ENCODE data around the gene EVI5.

EVI5 gene

GRCh38 chr1:92583821-92584760 is 200.8 kb downstream of the EVI5 start:
- no peak overlapping the region for H3K27ac ChIP-seq
- no peak for TF ChIP-seq CTCF (conservative IDR thresholded peaks at IDR 0.05)

- no peak for TF ChIP-seq CTCF (conservative IDR thresholded peaks at IDR 0.05)
- H3K27ac ChIP-seq: no peak overlapping the region
Observed at GRCh38 chr1:92577261-92577895, 207.5 kb downstream of the EVI5 start.

- no peak overlapping the region for H3K27ac ChIP-seq
- TF ChIP-seq CTCF (conservative IDR thresholded peaks at IDR 0.05): no peak
Observed at GRCh38 chr1:92575123-92575522, 209.8 kb downstream of the EVI5 start.

GRCh38 chr1:92572520-92572919 is 212.4 kb downstream of the EVI5 start:
- no peak for TF ChIP-seq CTCF (conservative IDR thresholded peaks at IDR 0.05)
- H3K27ac ChIP-seq: no peak overlapping the region

- no peak overlapping the region for H3K27ac ChIP-seq
- no peak for TF ChIP-seq CTCF (conservative IDR thresholded peaks at IDR 0.05)
Observed at GRCh38 chr1:92571578-92571977, 213.3 kb downstream of the EVI5 start.

GRCh38 chr1:92567211-92567868 is 217.6 kb downstream of the EVI5 start:
- no peak for TF ChIP-seq CTCF (conservative IDR thresholded peaks at IDR 0.05)
- H3K27ac ChIP-seq: no peak overlapping the region
